Right renal cortex interstitium (tissue), 3 donors: ENCODE results near the gene TMEM131L. TPM values are rescaled to one million over a fixed set of nuclear protein-coding genes. Genes with fewer than 3 reads are reported as not detected.

ENCODE experiments used
- DNase-seq, 3 donors: peaks; one replicate each; pipeline ENCODE4 v3.0.0-alpha.2; 2013; ENCODE audit warnings: low read depth in 3 of 3, low spot score in 2 of 3
- polyA plus RNA-seq, 3 donors: library from polyadenylated mRNA; unstranded; fragments of 120-200 nt; gene quantifications; one replicate each; pipeline ENCODE4 v1.2.1, GENCODE V29; 2013; ENCODE audit not compliant: insufficient read length in 3 of 3

Gene TMEM131L
- polyA plus RNA-seq, 3 donors: 24.2 to 26.6 (median 25.3) TPM

DNA sequence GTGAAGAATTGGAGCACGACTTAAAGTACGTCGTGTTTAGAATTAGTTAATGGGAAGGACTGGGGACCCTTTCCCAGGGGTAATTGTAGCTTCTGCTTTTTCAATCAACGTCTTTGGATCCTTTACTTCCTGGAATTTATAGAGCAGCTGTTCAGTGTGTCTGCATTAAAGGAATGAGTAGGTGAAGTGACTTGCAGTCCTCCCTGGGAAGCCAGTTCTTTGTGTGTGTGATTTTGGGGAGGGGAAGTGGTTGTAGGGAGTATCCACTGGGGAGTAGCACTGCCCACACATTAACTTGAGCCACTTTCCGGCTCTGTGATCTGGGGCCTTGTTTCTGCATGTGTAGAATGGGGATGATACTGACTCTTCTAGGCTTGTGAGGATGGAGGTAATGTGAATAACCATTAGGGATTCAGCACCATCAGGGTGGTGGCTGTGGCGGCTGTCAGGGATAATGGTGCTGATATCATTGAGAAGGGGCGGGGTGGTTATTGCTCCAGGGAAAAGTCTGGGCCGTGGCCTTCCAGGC is 54.7 kb downstream of the TMEM131L start:
- no peak for DNase-seq

DNA sequence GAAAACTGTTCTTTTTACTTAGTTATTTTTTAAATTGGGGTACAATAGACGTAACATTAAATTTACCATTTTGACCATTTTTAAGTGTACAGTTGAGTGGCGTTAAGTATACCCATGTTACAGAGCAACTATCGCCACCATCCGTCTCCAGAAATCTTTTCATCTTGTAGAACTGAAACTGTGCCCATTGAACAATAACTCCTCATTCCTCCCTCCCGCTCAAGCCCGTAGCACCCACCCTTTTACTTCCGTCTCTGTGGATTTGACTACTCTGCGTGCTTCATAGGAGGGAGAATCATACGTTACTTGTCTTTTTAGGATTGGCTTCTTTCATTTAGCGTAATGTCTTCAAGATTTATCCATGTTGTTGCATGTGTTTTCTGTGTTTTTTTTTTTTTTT is 55.3 kb downstream of the TMEM131L start:
- no peak for DNase-seq

DNA sequence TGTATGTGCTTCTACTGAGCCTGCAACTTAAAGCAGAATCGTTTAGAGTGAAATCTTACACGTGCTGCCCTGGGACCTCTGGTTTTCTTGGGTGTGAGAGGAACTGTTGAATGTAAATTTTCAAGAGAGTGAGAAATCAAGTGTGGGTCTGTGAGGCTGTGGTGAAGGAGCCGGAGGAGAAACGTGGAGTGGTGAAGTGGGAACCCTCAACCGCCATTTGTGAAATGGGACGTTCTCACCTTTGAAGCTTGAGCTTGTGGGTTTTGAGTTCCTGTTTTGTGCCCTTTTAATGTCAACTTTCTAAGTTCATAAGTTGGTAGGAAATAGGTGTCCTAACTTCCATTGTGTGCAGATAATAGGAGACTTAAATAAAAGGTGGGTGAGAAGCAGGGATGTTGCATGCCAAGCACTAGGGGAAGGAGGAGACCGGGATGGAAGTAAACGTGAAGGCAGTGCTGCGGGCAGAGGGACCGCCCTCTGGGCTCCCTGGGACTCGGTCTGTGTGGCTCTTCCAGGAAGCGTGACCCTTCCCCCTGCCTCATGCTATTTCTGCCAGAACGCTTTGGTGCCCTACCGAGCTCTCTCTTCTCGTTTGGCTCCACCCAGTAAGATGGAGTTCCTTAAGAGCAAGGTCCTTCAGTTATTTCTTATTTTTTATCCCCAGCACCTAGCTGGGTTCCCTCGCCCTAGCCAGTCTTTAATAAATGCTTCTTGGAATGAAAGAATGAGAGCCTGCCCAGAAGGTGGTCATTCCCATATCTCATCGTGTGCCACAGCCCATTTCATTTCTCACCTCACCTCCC is 56.0 kb downstream of the TMEM131L start:
- DNase-seq: no peak

DNA sequence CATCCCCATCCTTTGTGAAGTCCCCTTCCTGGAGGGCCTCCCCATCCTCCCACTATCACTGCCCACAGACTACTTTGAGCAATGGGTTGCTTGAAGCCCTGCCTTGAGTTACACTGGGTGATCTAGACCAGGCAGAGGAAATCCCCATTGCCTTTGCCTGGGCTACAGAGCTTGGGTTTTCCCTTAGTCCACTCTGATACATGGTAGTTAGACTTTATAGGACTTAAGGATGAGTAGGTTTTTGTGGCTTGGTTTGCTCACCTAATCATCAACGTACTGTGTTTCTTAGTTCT is 56.6 kb downstream of the TMEM131L start:
- DNase-seq: no peak

DNA sequence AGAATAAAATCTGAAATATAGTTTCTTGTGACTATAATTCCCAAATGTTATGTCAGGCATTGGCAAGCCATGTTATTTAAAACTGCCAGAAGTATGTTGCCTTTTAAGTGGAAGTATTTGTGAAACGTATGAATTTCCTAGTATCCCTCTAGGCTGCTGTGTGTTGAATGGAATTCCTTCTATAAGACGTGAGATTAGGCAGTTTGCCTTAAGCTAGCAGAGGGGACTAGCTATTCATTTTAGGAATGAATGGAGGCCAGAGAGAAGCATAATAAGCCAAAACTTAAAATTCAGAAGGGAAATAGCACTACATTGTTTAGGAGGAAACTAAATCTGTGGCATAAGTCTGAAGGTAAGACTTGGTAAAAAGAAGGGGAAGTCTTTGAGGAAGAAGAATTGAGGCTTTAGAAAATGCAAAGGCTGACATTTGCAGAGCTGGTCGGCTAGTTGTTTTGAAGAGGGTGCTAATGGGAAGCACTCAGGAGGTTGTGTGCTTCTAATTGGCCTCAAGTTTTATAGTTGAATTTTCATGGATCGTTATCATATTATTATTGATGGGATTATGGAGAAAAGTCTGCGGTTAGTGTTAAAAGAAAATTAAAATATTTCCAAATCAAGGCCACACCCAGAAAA is 57.1 kb downstream of the TMEM131L start:
- no peak for DNase-seq

GRCh38 chr4:153523941-153524386 is 57.8 kb downstream of the TMEM131L start:
- DNase-seq: no peak

DNA sequence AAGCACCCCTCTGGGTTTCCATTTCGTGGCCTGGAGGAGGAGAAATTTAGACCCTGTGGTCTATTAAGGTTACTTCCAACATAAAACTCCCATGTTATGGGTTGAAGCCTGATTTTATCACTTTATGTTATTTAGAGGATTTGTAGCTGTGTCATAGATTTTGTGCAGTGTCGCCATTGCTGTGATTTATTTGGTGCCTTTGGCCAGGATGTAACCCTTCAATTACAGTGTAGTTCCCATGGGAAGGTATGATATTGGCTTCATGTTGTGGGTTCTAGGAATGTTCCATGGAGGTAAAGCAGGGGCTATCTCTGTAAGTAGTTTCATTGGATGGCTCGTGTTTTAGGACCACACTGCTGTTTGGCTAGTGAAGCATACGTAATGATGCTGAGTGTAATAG is 58.5 kb downstream of the TMEM131L start:
- no peak for DNase-seq

DNA sequence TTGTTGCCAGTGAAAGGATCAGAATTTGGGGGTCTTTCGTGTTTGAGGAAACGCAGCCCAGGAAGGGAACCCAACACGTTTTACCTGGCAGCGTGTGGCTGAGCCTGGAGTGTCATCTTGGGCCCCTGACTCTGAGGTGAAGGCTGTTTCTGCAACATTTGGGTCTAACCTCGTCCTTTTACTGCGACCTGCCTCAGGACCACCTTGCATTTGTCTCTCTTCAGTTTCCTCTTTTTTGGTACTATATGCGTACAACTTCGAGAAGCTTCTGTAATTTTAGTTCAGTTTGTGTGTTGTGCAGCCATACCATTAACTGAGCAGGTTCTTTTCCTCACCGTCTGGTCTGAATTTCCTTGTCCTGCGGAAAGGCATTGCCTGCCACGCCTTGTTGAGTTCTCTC is 61.5 kb downstream of the TMEM131L start:
- no peak for DNase-seq

GRCh38 chr4:153528705-153529485 is 62.7 kb downstream of the TMEM131L start:
- no peak for DNase-seq

GRCh38 chr4:153529646-153530045 is 63.5 kb downstream of the TMEM131L start:
- no peak for DNase-seq

DNA sequence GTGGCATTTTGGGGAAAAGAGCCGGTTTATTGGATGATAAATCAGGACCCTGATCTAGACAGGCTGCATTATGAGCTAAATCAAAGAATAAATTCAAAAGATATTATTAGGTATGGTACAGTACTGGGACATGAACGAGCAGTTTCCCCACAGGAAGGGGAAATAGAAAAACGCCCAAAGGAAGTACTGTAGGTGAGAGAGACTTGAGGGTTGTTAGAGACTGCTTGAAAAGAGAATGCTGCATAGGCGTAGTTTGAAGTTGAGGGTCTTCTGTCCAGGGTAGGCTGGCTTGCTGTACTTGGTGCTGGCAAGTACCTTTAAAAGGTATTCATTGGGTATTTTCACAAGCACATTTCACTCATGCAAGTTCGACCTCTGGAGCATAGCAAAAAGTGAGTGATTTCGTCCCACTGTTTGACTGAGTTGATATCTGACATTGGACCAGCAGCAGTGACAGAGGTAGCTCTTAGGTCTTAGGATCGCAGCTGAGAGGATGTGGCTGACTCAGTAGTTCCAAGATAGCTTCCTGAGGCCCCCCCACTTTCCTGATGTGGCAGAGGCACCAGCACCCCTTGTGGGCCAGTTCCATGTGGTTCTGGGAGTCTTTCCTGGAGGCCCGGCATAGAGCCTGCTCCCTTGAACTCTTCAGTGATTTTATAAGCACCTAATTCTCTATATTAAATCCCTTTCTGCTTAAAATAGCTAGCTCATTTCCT is 64.3 kb downstream of the TMEM131L start:
- no peak for DNase-seq

- no peak for DNase-seq
Observed at GRCh38 chr4:153531000-153531358, 64.8 kb downstream of the TMEM131L start.

- no peak for DNase-seq
Observed at GRCh38 chr4:153531976-153532626, 65.9 kb downstream of the TMEM131L start.

DNA sequence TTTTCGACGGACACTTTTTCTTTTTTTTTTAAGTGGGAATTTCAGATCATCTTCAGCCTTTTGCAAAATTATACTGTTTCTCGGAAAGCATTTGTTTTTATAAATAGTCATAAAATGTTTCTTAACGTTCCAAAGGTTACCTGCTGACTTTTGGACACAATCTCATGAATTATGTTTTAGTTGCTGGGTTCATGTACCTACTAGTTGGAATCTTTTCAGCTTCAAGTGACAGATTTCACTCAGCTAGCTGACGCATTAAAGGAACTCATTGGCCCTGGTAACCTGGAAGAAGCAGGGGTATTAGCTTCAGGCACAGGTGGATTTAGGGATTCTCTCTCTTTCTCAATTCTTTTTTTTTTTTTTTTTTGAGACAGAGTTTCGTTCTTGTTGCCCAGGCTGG is 66.5 kb downstream of the TMEM131L start:
- no peak for DNase-seq

DNA sequence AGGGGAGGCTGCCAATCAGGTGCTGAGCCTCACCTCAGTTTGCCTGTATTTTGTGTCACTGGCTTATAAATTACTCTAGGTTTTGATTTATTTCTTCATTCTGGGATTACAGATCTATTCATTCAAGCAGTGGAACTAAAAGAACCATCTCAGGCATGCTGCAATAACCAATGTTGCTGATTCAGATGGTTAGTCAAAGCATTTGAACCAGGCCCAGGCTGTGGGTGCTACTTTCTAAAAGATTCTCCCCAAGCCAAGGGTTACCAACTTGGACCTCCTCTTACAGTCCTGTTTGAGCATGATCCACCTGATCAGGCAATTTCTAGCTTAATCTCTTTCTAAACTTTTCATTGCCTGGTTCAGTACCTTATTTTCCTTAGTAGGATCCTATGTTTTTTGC is 67.2 kb downstream of the TMEM131L start:
- DNase-seq: no peak

DNA sequence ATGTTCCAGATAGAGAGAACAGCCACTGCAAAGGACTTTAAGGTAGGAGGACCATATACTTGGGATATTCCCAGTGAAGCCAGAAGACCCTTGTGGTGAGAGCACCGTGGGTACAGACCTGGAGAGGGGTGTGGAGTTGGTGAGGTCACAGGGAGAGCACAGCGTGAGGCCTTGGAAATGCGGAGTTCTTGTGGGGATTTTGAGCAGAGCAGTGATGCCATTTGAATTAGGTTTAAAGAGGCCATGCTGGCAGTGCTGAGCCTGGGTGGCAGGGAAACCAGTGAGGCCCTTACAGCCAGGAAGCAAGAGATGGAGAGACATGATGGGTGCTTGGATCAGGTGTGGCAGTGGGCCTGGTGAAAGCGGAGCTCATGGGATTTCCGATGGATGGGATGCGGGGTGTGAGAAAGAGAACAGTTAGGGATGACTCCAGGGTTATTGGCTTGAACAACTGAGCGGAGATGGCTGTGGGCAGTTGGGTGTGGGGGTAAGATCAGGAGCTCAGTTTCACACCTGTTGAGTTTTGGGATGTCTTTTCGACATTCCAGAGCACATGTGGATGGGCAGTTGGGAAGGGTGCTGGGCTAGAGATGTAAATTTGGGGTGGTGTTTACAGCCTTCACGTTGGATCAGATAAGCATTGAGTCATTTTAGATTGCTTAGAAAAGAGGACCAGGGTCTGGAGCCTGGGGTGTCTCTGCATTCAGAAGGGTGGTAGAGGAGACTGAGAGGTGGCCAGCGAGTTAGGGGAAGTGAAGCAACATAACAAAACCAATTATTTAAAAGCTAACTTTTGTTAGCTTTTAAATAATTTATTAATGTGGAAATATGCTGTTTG is 68.9 kb downstream of the TMEM131L start:
- DNase-seq: no peak

- DNase-seq: no peak
Observed at GRCh38 chr4:153535772-153536513, 69.8 kb downstream of the TMEM131L start.

GRCh38 chr4:153537493-153537960 is 71.4 kb downstream of the TMEM131L start:
- DNase-seq: no peak
